Measurements from ENCODE around the gene PGM5. TPM values are rescaled to one million over a fixed set of nuclear protein-coding genes. Genes with fewer than 3 reads are reported as not detected.

The PGM5 gene
- total and polyA plus RNA-seq, 2 of the 8 experiments (the other 6 are each of a cell fraction or from before 2014, with no cell fraction given): not detected

DNA sequence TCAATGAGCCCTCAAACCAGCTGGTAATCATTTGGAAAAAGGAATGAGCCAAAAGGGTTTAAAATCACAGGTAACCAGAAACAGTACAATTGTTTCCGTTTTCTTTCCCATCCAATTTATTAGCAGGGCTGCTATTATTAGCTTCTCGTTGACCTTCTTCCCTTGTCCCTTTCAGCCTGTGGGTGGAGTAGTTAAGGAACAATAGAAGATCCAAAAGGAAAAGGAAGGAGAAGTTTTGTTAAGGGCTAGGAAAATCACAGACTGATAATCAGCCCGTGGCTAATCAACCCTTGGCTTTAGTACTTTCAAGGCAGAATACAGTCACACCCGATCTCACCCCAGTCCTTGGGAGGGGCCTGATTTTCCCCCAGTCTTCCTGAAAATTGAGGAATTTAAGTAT lies 145.9 kb downstream of the PGM5 start:
- no peak overlapping the region for H3K4me3 ChIP-seq (ENCODE audit: extremely low read depth in 1 of 4, insufficient read depth in 2 of 4, low read depth in 3 of 4, low read length in 4 of 4)
- FAIRE-seq: no peak
- 76% methylated on average over 4 of the region's 4 CpGs; no CpG with 5 or more reads in 1 of the 2 experiments for WGBS, 2 experiments (ENCODE audit: extremely low coverage in 1 of 2, insufficient coverage in 1 of 2, insufficient read length in 1 of 2, insufficient replicate concordance in 2 of 2, low coverage in 1 of 2, low lambda C conversion rate in 2 of 2, missing lambda C conversion rate in 1 of 2)
- TF ChIP-seq POLR2AphosphoS5 (IDR thresholded peaks at IDR 0.05; ENCODE audit: low read depth, low read length) (no peak), TCF12 (IDR thresholded peaks at IDR 0.05; ENCODE audit: low read depth, low read length) (no peak), CBX8 (IDR thresholded peaks at IDR 0.05; ENCODE audit: borderline replicate concordance, low read depth, low read length) (no peak), CHD1 (IDR thresholded peaks at IDR 0.05; ENCODE audit: low read depth, low read length) (no peak), SP4 (IDR thresholded peaks at IDR 0.05; ENCODE audit: low read length) (no peak), MAFK (IDR thresholded peaks at IDR 0.05; ENCODE audit: low read depth, low read length) (no peak), EP300 (IDR thresholded peaks at IDR 0.05; ENCODE audit: borderline replicate concordance in 1 of 2, low read depth in 2 of 2, low read length in 2 of 2) (no peak), SP2 (IDR thresholded peaks at IDR 0.05; ENCODE audit: low read length) (no peak), RBBP5 (IDR thresholded peaks at IDR 0.05; ENCODE audit: borderline replicate concordance, low read depth, low read length) (no peak), TAF7 (optimal IDR thresholded peaks at IDR 0.05; ENCODE audit: borderline replicate concordance, low read depth, low read length) (no peak)
- TF ChIP-seq, protein P1, sequence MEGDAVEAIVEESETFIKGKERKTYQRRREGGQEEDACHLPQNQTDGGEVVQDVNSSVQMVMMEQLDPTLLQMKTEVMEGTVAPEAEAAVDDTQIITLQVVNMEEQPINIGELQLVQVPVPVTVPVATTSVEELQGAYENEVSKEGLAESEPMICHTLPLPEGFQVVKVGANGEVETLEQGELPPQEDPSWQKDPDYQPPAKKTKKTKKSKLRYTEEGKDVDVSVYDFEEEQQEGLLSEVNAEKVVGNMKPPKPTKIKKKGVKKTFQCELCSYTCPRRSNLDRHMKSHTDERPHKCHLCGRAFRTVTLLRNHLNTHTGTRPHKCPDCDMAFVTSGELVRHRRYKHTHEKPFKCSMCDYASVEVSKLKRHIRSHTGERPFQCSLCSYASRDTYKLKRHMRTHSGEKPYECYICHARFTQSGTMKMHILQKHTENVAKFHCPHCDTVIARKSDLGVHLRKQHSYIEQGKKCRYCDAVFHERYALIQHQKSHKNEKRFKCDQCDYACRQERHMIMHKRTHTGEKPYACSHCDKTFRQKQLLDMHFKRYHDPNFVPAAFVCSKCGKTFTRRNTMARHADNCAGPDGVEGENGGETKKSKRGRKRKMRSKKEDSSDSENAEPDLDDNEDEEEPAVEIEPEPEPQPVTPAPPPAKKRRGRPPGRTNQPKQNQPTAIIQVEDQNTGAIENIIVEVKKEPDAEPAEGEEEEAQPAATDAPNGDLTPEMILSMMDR (IDR thresholded peaks at IDR 0.05; ENCODE audit: control extremely low read depth in 1 of 3, insufficient read depth in 1 of 3, low read depth in 1 of 3, low read length in 3 of 3): no peak
- TF ChIP-seq, protein P2, sequence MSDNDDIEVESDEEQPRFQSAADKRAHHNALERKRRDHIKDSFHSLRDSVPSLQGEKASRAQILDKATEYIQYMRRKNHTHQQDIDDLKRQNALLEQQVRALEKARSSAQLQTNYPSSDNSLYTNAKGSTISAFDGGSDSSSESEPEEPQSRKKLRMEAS (IDR thresholded peaks at IDR 0.05): no peak

More for the DNA sequence above, 145.9 kb downstream of the PGM5 start:
- CTCF ChIA-PET (ENCODE audit: partially characterized antibody): no interaction called here
- H3K36me3 ChIP-seq (ENCODE audit: control insufficient read depth in 2 of 4, insufficient read depth in 4 of 4, low read length in 3 of 4): no peaks in the 10 kb centered on the region
- H3K18ac ChIP-seq (ENCODE audit: extremely low read depth, low read length): no peak overlapping the region
- H4K20me1 ChIP-seq (replicated peaks in 1 of 2; ENCODE audit: control insufficient read depth in 1 of 2, insufficient read depth in 2 of 2, low read length in 2 of 2): no peaks in the 10 kb centered on the region
- no peaks in the 10 kb centered on the region for H3K9me3 ChIP-seq (ENCODE audit: insufficient read depth in 2 of 2, low read depth in 1 of 2, low read length in 1 of 2)
- no peak overlapping the region for H4K5ac ChIP-seq (ENCODE audit: insufficient read length, low read depth, low read length)
- no peak overlapping the region for H2AK5ac ChIP-seq (ENCODE audit: low read depth, low read length)
- no peak overlapping the region for H3K9ac ChIP-seq (replicated peaks in 1 of 4; ENCODE audit: extremely low read depth in 1 of 4, low read depth in 3 of 4, low read length in 3 of 4)
- no peak overlapping the region for H3K4ac ChIP-seq (replicated peaks; ENCODE audit: insufficient read length, low read depth, low read length)
- DNase-seq (ENCODE audit: low read depth in 1 of 2, low spot score in 2 of 2): no peak
- no peak overlapping the region for H2AFZ ChIP-seq (ENCODE audit: low read length)
- no peak overlapping the region for H2BK120ac ChIP-seq (replicated peaks; ENCODE audit: low read depth, low read length)
- no peaks in the 10 kb centered on the region for H3K79me1 ChIP-seq (ENCODE audit: low read depth, low read length)
- H3K14ac ChIP-seq (ENCODE audit: insufficient read length): no peak overlapping the region
- H3K79me2 ChIP-seq (ENCODE audit: control insufficient read depth in 1 of 2, insufficient read depth in 2 of 2, low read length in 2 of 2): no peaks in the 10 kb centered on the region
- no peak overlapping the region for H3K27ac ChIP-seq (ENCODE audit: low read depth, low read length)
- H3K56ac ChIP-seq (replicated peaks; ENCODE audit: insufficient read length, low read depth, low read length): no peak overlapping the region
- H4K91ac ChIP-seq (replicated peaks; ENCODE audit: insufficient read length, low read length): no peak overlapping the region
- H3K23ac ChIP-seq (ENCODE audit: insufficient read length): no peak overlapping the region
- no peaks in the 10 kb centered on the region for H3K23me2 ChIP-seq (ENCODE audit: low read depth, low read length)
- H2BK12ac ChIP-seq (ENCODE audit: low read depth, low read length): no peak overlapping the region
- POLR2A ChIA-PET (ENCODE audit: partially characterized antibody): no interaction called here
- no peak overlapping the region for H2BK20ac ChIP-seq (ENCODE audit: low read length)
- no peak overlapping the region for H4K8ac ChIP-seq (ENCODE audit: extremely low read depth, insufficient read depth, low read length)
- H3K4me1 ChIP-seq (replicated peaks in 1 of 4; ENCODE audit: control insufficient read depth in 3 of 4, insufficient read depth in 4 of 4, low read length in 3 of 4): no peaks in the 10 kb centered on the region
- no peak overlapping the region for H2BK5ac ChIP-seq (ENCODE audit: low read depth, low read length)
- H3K4me2 ChIP-seq (ENCODE audit: insufficient read depth in 1 of 2, low read depth in 2 of 2, low read length in 2 of 2): no peak overlapping the region
- no peak overlapping the region for H2BK15ac ChIP-seq (ENCODE audit: low read length)
- peaks cover 11 to 47% (median 38%) of the 10 kb centered on the region in 4 experiments for H3K27me3 ChIP-seq (replicated peaks in 1 of 4; ENCODE audit: control insufficient read depth in 3 of 4, extremely low read depth in 1 of 4, insufficient read depth in 3 of 4, low read length in 3 of 4)
